Stimulated activated CD8-positive, alpha-beta memory T cell treated with anti-CD3 and anti-CD28 coated beads, Interleukin-15, amount 100 ng/mL, for 48 hours (primary cell): ENCODE data around the gene SPAG16.

Experiments used
- DNase-seq, 2 donors: peaks; one replicate each; pipeline ENCODE4 v3.0.0-alpha.2; 2020; ENCODE audit warnings: low read depth in 2 of 2

SPAG16 gene

DNA sequence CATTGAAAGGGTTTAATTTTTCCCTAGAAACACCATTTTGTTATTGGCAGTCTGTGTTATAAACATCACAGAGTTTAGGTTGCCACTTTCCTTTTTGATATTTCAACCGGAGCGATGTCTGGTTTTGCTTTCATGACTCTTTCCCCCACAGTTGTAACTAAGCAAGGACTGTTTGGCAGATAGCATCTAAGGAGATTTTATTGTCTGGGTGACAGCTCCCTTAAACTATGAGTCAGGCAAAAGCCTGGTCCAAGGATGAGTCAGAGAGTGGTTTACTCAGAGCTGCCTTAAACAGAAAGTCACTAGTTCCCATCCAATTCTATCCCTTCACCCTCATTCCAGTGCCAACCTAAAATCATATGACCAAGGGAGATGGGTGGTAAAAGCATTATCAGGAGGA lies 785.0 kb downstream of the SPAG16 start:
- no peak for DNase-seq

GRCh38 chr2:214075456-214075855 lies 791.2 kb downstream of the SPAG16 start:
- DNase-seq: no peak

- no peak for DNase-seq
Observed at GRCh38 chr2:214076527-214076926, 792.3 kb downstream of the SPAG16 start.

- DNase-seq: no peak
Observed at GRCh38 chr2:214077727-214078126, 793.5 kb downstream of the SPAG16 start.

GRCh38 chr2:214079032-214079431 lies 794.8 kb downstream of the SPAG16 start:
- no peak for DNase-seq

DNA sequence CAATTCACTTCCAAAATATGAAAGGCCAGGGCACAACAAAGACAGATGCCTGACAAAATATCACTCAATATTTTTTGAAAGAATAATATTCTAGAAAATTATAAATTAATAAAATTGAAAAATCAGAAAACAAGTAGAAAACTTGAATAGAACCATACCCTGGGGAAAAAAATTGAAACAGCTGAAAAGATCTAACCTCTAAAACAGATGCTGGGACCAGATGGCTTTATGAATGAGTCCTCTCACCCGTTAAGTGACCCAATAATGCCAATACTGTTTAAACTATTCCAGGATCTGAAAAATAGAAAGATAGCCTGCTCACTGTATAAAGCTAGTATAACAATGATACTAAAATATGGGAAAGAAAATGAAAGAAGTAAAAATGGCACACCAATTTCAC lies 804.3 kb downstream of the SPAG16 start:
- no peak for DNase-seq

- no peak for DNase-seq
Observed at GRCh38 chr2:214096208-214096715, 812.0 kb downstream of the SPAG16 start.

GRCh38 chr2:214098811-214099210 lies 814.5 kb downstream of the SPAG16 start:
- DNase-seq: no peak

DNA sequence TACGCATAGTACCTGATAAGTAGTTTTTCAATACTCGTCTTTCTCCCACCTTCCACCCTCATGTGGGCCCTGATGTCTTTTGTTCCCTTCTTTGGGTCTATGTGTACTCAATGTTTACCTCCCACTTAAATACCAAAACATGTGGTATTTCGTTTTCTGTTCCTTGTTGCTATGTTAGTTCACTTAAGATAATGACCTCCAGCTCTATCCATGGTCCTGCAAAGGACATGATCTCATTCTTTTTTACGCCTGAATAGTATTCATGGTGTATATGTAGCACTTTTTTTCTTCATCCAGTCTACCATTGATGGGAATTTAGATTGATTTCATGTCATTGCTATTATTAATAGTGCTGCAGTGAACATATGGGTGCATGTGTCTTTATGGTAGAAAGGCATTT lies 816.2 kb downstream of the SPAG16 start:
- no peak for DNase-seq

- DNase-seq: no peak
Observed at GRCh38 chr2:214103276-214104001, 819.2 kb downstream of the SPAG16 start.

DNA sequence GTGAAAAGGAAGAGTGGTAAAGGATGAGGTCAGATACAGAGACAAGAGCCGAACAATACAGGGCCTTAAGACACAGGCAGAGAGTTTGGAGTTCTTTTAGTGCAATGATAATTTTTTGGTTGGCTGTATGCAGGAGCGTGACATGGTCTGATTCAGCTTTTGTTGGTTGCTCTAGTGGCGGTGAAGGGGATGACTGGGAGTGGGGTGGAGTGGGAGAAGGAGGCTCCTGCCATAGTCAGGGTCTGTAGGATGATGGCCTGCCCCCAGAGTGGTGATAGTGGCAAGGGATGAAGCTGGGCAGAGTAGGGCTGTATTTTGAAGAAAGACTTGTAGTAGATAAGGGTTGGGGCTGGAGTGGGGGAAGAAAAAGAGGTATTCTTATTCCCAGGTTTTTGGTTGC lies 820.0 kb downstream of the SPAG16 start:
- no peak for DNase-seq

DNA sequence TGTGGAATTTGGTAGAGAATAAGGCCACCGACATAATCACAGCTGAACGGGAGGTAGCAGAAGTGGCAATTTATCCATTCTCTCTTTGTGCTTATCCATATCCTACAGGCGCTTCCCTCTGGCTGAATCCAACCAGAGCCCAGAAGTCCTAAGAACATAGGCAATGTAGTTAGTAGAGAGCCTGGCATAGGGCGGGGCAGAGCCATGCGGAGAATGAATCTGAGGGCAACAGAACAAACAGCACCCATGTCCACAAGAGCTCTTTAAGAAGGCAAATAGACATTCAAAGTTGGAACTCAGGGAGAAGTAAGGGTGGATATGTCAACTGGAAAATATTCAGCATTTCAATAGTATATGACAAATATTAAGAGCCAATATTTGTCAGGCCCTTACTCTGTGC lies 820.7 kb downstream of the SPAG16 start:
- no peak for DNase-seq

DNA sequence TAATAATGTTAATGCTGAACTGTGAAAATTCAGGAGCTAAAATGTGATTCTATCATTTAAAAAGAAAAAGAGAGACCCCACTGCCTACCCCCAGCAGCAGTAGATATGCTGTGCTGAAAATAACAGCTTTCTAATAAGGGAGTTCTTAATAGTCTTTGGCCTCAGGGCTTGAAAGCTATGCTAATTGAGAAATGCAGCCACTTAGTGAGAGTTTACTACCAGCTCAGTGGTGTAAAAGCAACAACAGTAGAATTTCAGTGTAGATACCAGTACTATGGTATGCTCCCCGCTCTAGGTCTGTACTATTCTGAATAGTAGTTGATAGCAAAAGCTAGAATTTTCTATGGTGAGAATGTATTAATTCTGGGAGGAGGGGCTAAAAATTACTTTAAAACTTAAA lies 823.5 kb downstream of the SPAG16 start:
- DNase-seq: no peak

GRCh38 chr2:214108598-214108997 lies 824.3 kb downstream of the SPAG16 start:
- no peak for DNase-seq

GRCh38 chr2:214117054-214117453 lies 832.8 kb downstream of the SPAG16 start:
- no peak for DNase-seq

GRCh38 chr2:214126135-214126534 lies 841.9 kb downstream of the SPAG16 start:
- DNase-seq: no peak

- no peak for DNase-seq
Observed at GRCh38 chr2:214127170-214127569, 842.9 kb downstream of the SPAG16 start.

GRCh38 chr2:214127571-214127970 lies 843.3 kb downstream of the SPAG16 start:
- DNase-seq: no peak

DNA sequence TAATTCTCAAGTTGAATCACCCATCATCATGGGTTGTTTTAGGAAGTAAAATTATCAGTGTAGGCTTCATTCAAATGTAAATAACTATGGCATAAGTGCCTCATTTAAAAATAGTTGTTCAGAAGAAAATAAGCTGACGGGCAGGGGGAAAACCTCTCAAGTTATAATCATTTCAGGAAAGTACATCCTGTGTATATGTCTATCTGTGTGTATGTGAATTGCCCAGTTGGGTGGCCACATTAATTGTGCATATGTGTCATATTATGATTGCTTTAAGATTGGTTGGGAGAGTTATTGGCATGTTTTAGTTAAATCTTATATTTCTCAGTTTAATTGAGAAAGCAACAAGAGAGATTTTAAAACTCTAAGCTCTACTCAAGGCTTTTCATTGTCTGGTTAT lies 843.8 kb downstream of the SPAG16 start:
- DNase-seq: no peak

GRCh38 chr2:214130114-214130513 lies 845.9 kb downstream of the SPAG16 start:
- no peak for DNase-seq

DNA sequence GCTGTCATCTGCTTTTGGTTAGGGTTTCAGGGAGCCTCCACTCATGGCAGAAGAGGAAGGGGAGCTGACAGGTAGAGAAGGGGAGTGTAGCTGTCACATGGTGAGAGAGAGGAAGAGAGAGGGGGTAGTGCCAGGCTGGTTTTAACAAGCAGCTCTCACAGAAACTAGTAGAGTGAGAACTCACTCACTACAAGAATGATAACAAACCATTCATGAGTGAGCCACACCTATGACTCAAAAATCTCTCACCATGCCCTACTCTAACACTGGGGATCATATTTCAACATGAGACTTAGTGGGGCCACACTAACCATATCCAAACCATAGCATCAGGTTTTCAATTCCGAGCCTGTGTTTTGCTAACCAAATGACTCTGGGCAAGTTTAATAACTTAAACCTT lies 851.7 kb downstream of the SPAG16 start:
- DNase-seq: no peak

GRCh38 chr2:214138779-214139178 lies 854.5 kb downstream of the SPAG16 start:
- no peak for DNase-seq

DNA sequence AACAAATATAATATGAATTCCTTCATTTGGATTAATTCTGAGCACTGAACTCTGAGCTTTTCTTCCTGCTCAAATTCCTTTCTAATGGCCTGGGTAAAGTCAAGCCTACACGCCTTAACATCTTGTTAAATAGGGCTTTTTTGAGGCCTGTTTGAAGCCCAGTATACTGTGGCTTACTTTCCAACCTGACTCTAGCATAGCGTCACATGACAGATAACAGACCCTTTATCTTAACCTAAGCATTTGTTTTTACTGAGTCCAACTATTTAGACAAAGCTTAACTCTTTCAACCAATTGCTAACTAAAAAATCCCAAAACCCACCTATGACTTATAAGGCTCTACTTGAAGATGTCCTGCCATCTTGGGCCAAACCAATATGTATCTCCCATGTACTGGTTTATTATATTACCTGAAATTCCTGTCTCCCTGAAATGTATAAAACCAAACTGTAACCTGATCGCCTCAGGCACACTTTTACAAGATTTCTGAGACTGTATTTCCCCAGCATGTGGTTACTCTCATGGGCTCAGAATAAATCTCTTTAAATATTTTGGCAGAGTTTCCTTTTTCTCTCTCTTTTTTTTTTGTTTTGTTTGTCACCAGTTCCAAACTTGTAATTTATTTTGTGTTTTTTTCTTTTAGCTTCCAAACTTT lies 855.5 kb downstream of the SPAG16 start:
- no peak for DNase-seq
